CD4-positive, alpha-beta T cell treated with Interleukin-4 for 4 hours (primary cell): ENCODE data around the gene COX14.
"Not testable (repeated sequence)": the region's sequence is repeated elsewhere in the genome, so short reads cannot be mapped to it uniquely, and the experiment has no call there.

Experiments used
- DNase-seq: peaks from one replicate; pipeline ENCODE4 v3.0.0-alpha.2; 2020

COX14 gene

GRCh38 chr12:50110762-50111351, 1.2 kb upstream of the COX14 start:
- DNase-seq = no peak

DNA sequence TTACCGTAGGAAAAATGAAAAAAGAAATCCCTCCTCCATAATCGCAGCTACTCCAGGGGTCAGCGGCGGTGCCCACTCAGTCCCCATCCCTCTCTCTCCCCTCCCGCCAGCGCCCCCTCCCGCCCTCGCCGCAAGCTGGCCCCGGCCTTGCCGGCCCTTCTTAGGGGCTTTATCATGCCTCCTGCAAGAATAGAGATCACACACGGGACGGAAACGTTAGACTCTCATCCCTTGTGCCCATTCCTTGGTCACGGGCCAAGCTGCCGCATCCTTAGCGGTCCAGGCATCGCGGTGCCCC, 692 bp upstream of the COX14 start:
- DNase-seq = no peak

- DNase-seq = peak; percentile 31
Observed at GRCh38 chr12:50112456-50113218, 601 bp downstream of the COX14 start.

- DNase-seq = no peak
Observed at GRCh38 chr12:50117057-50117622, 5.1 kb downstream of the COX14 start.

DNA sequence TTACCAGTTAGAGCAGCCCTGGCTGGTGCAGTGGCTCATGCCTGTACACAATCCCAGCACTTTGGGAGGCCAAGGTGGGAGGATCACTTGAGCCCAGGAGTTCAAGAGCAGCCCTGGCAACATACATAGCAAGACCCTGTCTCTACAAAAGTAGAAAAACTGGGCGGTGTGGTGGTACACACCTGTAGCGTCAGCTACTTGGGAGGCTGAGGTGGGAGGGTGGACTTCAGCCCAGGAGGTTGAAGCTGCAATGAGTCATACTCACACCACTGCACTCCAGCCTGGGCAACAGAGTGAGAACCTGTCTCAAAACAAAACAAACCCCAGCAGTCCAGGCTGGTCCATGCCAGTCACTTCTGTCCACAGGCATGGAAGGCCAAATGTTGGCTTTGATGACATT, 7.4 kb downstream of the COX14 start:
- no peak for DNase-seq

DNA sequence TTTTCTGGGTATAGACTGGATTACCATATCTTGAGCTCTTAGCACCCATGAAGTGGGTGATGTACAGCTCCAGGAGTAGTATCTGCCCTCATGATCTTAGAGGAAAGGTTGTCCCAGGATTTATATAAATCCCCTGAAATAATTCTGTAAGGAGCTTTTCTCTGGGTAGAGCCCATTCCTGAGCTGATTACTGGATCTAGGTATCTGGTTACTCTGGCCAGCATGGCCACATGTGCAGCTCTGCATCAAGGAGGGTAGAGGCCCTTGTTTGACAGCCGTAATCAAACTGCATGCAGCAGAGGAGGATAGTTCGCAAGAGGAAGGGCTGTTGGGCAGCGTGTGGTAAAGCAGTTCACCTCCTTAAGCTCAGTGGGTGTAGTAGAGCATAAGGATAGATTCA, 8.5 kb downstream of the COX14 start:
- DNase-seq = no peak

GRCh38 chr12:50120953-50121352, 8.9 kb downstream of the COX14 start:
- DNase-seq = no peak

- no peak for DNase-seq
Observed at GRCh38 chr12:50121641-50122040, 9.6 kb downstream of the COX14 start.

GRCh38 chr12:50123203-50123602, 11.2 kb downstream of the COX14 start:
- DNase-seq = no peak

DNA sequence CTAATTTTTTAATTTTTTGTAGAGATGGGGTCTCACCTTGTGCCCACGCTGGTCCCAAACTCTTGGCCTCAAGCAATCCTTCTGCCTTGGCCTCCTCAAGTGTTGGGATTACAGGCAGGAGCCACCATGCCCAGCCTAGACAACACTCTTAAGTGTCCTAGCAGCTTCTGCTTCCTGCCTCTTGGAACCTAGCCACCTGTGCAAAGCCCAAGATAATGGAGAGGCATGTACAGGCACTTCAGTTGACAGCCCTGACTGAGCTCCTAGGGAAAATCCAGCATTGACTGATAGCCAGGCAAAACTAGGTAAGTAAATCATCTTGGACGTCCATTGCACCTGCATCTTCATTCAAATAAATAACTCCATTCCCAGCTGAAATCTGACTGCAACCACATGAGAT, 15.5 kb downstream of the COX14 start:
- no peak for DNase-seq

- no peak for DNase-seq
Observed at GRCh38 chr12:50129290-50129689, 17.3 kb downstream of the COX14 start.

DNA sequence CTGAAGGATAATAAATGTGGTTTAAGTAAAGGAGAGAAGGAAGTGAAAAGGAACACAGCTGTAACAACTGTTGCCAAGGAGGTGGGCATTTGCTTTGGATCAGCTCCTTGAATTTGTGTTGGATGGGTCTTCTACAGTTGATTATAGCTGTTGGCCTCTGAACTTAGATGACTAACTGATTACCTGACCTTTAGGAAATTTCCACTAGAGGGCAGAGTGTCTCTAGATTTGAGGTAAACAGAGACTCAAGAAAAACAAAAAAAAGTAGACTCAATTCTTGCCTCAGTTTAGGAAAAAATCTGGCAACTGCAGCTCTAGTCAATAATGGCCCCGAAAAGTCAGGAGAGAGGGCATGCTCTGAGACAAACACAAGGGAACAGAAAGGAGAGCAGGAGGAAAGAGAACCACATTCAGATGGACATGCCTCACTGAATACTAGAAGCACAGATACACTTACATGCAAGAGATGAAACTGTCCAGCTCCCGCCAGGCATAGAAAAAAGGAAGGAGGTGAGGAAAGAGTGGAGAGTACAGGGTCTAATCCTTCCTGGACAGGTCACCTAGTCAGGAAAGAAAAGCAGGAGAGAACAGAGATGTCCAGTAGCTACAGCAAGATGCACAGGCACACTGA, 20.6 kb downstream of the COX14 start:
- DNase-seq = peak; percentile 56

- DNase-seq = no peak
Observed at GRCh38 chr12:50142993-50143392, 31.0 kb downstream of the COX14 start.

- no peak for DNase-seq
Observed at GRCh38 chr12:50145439-50145838, 33.4 kb downstream of the COX14 start.

DNA sequence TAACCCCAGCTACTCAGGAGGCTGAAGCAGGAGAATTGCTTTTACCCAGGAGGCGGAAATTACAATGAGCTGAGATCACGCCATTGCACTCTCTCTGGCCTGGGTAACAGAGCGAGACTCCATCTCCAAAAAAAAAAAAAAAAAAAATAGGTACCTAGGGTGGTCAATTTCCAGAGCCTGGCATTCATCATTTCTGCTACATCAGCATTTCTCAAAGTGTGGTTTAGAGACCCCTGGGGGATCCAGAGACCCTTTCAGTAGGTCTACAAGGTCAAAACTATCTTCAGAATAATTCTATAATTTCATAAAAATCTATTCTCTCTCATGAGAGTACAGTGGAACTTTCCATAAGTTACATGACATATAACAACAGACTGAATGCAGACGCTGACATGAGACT, 35.2 kb downstream of the COX14 start:
- no peak for DNase-seq

DNA sequence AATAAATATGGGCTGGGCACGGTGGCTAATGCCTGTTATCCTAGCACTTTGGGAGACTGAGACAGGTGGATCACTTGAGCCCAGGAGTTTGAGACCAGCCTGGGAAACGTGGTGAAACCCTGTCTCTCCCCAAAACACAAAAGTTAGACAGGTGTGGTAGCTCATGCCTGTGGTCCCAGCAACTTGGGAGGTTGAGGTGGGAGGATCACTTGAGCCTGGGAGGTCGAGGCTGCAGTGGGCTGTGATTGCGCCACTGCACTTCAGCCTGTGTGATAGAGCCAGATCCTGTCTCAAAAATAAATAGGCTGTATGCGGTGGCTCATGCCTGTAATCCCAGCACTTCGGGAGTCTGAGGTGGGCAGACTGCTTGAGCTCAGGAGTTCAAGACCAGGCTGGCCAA, 36.0 kb downstream of the COX14 start:
- not testable (repeated sequence) for DNase-seq

GRCh38 chr12:50149311-50149710, 37.3 kb downstream of the COX14 start:
- DNase-seq = no peak

DNA sequence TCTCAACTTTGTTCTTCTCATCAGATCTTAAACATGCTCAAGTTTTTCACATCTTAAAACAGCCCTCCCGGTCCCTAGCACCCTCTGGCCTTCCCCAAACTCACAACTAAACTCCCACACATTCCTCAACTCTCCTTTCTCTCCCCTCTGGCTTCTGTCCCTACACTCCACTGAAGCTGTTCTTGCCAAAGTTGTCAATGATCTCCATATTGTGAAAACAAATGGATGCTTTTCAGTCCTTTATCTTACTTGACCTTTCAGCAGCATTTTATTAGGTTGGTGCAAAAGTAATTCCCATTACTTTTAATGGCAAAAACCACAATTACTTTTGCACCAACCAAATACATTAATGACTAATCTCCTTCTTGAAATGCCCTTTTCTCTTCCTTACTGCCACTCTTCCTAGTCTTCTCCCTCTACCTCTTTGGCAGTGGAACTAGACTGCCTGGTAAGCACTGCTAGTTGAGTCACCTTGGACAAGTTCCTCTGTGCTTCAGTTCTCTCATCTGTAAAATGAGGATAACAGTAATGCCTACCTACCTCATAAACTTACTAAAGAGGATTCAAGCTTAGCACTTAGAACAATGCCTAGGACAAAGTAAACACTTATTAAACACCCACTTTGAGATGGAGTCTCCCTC, 39.1 kb downstream of the COX14 start:
- no peak for DNase-seq

- DNase-seq = not testable (repeated sequence)
Observed at GRCh38 chr12:50154947-50155346, 42.9 kb downstream of the COX14 start.

GRCh38 chr12:50156641-50157040, 44.6 kb downstream of the COX14 start:
- DNase-seq = no peak

DNA sequence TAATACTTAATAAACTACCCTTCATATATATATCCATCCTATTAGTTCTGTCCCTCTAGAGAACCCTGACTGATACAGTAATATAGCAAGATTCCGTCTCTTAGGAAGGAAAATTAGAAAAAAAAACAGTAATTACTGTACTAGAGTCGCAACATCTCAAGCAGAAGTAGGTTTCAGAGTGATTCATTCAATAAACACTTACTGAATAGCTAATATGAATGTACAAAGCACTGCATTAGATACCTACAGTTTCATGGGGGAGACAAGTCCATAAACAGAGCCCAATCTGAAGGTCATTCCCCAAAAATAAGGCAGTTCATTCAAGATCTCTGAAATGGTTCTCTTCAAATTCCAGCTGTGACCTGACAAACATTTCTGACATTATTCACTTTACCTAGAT, 45.2 kb downstream of the COX14 start:
- DNase-seq = no peak

DNA sequence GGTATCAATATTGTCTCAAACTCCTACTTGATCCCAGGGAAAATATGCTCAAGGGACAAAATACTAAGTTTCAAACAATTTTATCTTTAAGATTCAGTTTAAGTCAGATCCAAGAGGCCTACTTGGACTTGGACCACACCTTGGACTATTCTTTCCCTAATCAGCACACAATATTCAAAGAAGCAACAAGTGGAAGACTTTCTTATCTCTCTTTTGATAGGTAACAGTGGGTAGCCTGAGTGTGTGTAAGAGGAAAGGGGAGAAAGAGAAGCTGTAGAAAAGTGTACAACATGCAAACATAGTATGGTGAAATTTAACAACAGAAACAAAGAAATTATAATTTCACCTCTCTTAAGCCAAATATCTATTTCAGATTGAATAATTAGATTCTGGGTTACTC, 48.6 kb downstream of the COX14 start:
- no peak for DNase-seq

GRCh38 chr12:50162230-50162629, 50.2 kb downstream of the COX14 start:
- DNase-seq = no peak

- no peak for DNase-seq
Observed at GRCh38 chr12:50164963-50165362, 52.9 kb downstream of the COX14 start.
